GM18519 (cell line): ENCODE measurements around the gene EIF3B.
"Not testable (repeated sequence)": the region's sequence is repeated elsewhere in the genome, so short reads cannot be mapped to it uniquely, and the experiment has no call there.

Experiments used
- ATAC-seq: cut with Tn5 transposase; IDR thresholded peaks from one replicate; pipeline ENCODE4 v1.9.1; 2021; ENCODE audit warnings: mild to moderate bottlenecking, moderate library complexity; ENCODE audit not compliant: unreplicated experiment, low FRiP score

EIF3B gene

DNA sequence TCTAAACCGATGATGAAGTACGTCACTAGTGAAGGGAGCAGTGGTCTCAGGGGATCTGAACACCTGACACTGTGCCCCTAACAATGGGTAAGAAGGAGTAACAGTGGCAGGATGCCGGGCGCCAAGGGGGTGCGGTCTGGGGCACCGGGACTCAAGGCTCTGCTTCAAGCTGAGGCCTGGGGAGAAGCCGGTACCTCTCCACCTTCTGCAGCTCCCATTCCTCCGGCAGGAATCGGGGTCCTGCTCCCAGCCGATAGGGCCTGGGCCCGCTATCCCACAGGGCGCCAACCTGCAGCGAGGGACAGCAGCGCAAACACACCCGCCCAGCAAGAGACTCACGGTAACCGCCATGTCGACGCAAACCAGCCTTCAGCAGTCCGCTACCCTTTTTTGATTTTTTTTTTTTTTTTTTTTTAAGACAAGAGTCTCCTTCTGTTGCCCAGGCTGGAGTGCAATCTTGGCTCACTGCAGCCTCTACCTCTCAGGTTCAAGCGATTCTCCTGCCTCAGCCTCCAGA lies 40.0 kb downstream of the EIF3B start:
- ATAC-seq = no peak

DNA sequence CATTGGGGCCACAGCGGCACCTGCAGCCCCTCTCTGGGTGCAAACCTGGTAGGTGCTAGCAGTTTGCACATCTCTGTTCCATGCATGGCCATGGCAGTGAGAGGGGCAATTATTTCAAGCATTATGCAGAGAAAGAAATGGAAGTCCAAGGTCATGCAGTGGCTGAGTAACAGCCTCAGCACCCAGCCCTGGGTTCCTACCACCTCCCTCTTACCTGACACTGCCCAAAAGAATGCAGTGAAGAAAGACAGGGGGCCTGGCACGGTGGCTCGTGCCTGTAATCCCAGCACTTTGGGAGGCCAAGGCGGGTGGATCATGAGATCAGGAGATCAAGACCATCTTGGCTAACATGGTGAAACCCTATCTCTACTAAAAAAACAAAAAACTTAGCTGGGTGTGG lies 43.9 kb downstream of the EIF3B start:
- ATAC-seq = no peak

DNA sequence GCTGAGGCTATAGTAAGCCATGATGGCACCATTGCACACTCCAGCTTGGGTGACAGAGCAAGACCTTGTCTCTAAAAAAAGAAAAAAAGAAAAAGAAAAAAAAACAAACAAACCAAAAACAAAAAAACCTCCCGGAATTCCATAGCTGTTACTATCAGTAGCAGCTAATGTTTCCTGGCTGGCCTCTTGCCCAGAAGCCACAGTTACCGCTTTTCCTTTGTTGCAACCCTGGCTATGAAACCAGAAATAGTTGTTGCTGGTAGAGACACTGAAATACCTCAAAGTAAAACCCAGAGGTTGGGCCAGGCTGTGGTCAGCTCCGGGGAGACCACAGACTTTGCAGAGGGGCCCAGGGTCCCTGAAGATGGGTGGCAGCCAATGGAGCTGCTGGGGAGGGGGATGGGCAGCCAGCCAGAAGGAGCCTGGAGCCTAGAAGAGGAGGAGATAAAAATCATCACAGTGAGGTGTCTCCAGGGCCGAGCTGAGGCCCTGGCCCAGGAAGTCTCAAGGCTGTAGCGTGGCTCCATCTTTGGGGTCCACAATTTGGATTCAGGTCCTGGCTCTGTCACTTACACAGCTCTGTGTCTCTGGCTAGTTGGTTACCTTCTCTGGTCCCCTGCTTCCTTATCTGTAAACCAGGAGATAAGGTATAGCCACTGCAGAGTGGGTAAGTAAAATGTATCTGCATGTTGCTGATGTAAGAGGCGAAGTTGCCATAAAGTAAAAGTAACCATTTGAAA lies 45.4 kb downstream of the EIF3B start:
- ATAC-seq = no peak

DNA sequence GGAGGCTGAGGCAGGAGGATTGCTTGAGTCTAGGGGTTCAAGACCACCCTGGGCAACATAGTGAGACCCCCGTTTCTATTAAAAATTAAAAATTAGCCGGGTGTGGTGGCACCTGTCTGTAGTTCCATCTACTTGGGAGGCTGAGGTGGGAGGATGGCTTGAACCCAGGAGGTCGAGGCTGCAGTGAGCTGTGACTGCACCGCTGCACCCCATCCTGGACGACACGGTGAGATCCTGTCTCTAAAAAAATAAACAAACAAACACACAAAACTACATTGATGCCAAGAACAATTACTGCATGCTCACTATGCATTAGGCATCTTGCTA lies 48.0 kb downstream of the EIF3B start:
- ATAC-seq = no peak

DNA sequence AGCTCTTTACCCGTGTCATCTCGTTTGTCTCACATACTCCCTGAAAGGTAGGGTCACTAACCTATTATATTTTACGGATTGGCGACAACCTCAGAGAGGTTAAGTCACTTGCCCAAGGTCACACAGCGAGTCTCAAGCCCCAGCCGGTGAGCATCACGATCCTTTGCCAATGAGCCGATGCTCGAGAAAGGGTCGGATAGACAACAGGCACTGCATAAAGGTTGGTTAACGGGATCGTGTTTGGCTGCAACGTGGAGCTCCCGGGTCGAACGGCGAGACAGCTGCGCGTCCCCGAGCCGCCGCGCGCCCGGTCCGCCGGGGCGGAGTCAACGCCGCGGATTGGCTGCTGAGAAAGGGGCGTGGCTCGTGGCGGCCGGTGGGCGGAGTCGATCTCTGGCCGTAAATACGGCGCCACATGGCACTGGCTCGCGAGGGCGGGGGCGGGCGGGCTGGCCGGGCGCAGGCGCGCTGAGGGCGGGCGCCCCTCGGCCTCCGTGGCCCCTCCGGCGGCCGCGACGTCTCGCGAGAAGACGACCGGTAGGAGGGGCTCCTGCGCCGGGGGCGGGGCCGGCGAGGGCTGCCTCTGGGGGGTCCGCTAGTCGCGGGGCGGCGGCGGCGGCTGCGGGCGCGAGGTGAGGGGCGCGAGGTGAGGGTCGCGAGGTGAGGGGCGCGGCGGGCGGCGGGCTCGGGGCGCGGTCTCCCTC lies 48.5 kb downstream of the EIF3B start, which contains the start of gene CHST12:
Gene CHST12 (plus strand): TSS at position 598 of the 704 bp plus-strand sequence. CDS start 29,029 bp downstream, outside the sequence.
- no peak for ATAC-seq

DNA sequence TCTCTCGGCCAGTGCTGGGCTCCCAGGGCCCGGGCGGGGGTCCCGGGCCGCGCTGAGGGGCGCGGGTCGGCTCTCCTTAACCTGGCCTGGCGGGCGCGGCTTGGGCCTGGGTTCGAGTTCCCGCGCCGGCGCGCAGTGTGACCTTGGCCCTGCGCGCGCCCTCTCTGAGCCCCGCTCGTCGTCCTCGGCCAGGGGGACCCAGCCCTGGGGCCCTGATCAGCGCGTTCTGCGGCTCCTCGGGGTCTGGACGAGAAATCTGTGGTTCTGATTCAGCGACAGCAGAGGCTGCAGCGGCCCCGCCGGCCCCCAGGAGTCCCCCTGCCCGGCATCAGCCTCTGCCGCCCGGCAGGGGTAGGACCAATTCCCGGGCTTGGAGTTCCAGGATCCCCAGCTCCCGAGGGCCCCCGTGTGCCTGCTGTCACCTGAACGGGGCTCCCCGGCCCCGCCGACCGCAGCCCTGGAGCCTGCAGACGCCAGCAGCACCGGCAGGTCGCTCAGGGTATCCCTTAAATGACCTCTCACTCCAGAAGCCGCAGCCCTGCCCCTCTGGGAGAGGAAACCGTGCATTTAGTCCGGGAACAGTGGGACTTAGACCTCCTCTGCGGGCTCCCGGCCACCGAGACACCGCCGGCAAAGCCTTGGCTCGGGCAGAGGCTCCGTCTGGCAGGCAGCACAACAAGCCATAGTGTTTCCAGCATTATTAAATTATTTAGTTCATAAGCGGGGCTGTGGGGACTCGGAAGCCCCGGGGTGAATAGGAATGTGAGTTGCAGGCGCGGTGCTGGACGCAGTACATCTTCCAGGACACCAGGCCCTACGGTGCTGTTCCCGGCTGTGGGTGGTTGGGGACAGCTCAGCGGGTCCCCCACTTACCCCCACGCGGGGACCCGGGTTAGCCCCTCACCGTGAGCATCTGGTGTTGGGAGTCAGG lies 49.4 kb downstream of the EIF3B start:
- ATAC-seq = no peak

DNA sequence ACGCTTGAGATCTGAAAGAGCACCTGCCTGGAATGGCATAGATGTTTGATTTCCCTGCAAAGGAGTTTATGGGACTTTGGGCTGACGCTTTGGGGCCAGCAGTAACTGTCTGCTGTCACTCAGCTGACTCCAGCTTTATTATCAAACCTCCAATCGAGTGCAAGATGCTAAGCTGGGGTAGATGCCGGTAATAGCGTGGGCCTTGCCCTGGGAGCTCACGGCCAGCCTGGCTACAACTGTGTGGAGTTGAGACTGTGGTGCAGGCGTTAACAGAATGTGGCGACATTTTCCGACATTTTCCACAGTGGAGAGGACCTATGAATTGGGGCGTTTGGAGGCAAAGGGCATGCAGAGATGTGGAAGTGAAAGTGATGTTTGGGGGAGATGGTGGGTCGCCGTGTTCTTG lies 50.1 kb downstream of the EIF3B start:
- ATAC-seq = no peak

DNA sequence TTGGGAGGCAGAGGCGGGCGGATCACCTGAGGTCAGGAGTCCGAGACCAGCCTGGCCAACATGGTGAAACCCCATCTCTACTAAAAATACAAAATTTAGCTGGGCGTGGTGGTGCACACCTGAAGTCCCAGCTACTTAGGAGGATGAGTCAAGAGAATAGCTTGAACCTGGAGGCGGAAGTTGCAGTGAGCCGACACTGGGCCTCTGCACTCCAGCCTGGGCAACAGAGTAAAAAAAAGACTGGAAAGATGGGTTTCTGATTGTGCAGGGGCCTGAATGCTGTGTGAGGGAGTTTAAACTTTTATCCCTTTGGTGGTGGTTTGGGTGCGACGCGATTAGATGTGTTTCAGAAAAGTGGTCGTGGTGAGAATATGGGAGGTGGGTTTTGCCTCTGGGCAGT lies 50.6 kb downstream of the EIF3B start:
- ATAC-seq = no peak

DNA sequence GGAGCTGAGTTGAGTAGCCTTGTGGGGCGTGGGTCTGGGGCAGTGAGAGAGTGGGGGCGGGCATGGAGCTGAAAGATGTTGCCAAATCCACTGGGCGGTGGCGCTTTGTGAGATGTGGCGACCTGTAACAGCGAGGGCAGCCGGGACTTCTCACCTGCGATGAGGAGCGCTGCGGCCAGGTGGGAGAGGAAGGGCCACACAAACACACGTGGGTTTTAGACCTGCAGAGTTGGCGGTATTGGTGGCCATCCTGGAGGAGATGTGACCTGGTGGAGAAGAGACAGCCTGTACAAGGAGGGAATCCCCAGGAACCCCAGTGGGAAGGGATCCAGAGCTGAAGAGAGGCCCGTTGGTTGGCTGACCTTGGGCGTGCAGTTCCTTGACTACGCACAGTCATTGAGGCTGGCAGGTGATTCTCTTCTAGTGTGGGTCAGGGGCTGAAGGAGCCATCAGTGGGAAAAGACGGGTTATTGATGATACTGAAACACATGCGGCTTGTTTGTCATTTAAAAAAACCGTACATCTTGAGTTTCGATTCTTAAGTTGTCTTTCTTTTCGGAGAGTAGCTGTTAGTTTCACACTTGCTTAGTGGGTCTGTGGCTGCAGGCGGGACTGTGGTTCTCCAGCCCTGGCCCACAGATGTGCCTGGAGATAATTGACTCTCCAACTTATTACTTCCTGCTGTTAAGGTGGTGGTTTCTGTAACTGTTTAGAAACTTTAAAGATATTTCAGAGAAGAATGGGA lies 51.1 kb downstream of the EIF3B start:
- peak; percentile 31 for ATAC-seq

DNA sequence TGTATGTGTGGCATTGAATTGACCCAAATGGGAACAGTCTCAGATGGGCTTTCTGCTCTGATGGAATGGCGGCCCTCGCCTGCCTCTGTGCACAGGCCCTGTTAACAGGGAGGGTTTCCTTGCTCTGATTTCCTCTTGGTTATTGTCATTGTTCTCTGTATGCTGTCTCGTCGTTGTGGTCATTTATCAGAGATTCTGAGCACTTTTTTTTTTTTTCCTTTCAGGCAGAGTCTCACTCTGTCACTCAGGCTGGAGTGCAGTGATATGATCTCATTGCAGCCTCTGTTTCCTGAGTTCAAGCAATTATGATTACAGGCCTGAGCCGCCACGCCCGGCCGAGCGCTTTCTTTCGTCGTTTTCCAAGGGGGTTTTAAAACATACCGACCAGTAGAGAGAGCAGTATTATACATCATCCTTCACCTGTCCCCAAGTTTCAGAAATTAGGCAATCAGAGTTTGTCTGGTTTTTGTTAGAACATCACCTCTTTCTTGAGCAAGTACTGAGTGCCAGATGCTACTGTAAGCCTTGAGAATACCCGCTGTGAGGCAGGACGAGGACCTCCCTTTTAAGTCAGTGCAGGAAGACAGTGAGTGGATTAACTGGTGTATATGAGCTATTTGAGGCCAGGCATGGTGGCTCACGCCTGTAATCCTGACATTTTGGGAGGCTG lies 55.3 kb downstream of the EIF3B start:
- ATAC-seq = no peak

DNA sequence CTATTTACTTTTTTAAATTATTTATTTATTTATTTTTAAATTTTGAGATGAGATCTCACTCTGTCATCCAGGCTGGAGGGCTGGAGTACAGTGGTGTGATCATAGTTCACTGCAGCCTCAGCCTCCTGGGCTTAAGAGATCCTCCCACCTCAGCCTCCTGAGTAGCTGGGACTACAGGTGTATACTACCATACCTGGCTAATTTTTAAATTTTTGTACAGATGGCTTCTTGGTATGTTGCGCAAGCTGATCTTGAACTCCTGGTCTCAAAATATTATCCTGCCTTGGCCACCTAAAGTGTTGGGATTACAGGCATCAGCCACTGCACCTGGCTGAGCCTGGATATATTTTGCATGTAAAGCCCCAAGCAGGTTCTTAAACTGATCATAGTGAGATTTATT lies 56.4 kb downstream of the EIF3B start:
- ATAC-seq = no peak

DNA sequence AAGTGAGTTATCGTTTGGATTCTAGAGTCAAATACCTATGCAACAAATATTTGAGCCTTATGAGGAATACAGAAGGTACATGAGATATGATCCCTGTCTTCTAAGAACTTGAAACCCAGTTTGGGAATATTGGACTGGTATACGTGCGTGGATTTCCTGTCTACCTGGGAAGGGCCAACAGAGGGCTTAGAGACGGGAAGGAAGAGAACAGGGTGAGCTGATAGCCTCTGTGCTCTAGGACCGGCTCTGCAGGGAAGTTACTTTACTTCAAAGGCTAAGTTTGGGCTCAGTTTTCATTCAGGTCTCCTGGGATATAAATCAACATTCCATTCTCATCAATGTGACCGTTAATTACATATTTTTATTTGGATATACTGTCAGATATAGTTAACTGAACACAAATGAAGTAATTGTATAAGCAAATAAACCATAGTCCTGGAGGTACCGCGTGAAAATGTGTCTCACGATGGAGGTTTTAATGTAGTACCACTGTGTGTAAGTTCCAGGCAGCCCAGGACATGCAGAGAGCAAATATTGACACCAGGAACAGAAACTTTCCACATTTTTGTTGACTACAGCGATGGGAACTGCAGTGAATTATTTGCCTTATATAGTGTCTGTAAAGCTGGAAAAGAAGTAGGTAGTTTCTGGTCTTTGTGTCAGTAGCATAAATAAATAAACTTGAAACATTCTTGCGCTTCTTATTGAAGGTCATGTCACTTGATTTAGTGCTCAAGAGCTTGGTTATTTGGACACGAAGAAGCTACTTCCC lies 57.4 kb downstream of the EIF3B start:
- no peak for ATAC-seq

DNA sequence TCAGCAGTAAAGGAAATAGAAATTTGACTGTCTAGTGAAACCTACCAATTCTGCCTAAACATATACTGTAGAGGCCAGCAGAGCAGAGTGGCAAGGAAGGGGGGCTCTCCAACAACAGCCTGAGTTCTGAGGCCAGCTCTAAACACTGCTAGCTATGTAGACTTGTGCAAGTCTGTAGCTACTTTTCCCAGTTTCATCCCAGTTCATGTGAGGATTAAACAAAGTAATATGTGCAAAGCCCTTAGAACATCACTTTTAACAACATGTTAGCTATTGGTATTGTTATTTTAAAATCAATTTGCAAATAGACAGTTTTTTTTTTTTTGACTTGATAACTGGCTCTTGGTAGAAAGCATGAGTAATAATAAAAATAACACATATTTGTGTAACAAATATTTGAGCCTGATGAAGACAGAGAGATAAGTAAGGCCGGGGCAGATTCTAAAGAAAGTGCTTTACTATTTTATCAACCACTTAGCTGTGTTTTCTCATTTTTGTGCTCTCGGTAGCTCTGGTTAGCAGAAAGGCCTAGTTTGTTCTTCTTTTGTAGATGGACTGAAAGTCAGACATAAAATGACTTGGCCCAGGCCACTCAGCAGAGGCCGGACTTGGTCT lies 58.1 kb downstream of the EIF3B start:
- no peak for ATAC-seq

DNA sequence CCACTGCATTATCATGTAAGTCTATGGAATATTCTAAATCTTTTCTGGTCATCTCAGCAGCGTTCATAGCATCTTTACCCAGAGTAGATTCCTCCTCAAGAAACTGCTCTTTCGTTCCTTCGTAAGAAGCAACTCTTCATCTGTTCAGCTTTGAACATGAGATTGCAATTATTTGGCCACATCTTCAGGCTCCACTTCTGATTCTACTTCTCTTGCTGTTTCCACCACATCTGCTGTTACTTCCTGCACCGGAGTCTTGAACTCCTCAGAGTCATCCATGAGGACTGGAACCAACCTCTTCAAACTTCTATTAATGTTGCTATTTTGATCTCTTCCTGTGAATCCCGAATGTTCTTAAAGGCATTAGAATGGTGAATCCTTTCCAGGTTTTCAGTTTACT lies 61.4 kb downstream of the EIF3B start:
- no peak for ATAC-seq

DNA sequence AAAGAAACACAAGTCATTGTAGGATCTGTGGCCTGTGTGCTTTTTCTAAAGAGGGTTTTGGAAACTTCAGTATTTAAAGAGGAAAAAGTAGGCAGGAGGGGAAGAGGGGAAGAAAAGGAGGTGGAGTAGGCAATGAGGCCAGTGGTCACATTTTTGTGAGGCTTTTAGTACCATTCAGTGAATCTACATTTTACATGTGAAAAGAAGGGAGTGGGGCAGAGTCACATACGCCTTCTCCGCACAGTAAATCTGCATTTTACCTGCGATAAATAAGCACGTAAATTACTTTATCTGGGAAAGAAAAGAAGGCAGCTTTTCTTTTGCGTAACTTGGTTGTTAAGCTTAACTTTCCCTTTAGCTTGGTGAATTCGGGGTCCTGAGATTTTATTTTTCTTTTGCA lies 62.0 kb downstream of the EIF3B start:
- no peak for ATAC-seq

DNA sequence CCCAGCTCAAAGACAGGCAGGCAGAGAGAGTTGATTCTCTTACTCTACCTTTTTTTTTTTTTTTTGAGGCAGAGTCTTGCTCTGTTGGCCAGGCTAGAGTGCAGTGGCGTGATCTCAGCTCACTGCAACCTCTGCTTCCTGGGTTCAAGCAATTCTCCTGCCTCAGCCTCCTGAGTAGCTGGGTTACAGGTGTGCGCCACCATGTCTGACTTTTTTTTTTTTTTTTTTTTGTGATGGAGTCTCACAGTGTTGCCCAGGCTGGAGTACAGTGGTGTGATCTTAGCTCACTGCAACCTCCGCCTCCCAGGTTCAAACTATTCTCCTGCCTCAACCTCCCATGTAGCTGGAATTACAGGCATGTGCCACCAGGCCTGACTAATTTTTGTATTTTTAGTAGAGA lies 62.6 kb downstream of the EIF3B start:
- ATAC-seq = not testable (repeated sequence)

DNA sequence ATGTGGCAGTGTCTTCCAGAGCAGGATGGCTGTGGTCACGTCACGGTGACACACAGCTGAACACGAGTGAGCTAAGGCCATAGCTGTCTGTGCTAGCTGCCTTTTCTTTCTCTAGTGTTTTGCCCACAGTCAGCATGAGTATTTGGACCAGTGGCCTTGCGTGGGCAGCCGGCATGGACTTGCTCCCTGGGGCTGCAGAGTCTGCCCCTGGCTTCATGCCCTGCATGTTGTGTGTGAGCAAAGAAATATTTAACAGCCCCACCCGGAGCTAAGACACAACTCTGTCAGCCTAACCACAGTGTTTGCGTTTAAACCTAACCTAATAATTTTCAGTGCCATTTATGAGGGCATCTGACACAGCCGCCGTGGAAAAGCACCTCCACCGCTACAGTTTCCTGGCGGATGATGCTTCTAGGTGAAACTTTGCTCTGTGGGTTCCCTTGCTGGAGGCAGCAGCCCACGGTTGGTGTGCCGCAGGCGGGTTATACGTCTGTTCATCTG lies 63.4 kb downstream of the EIF3B start:
- ATAC-seq = no peak

DNA sequence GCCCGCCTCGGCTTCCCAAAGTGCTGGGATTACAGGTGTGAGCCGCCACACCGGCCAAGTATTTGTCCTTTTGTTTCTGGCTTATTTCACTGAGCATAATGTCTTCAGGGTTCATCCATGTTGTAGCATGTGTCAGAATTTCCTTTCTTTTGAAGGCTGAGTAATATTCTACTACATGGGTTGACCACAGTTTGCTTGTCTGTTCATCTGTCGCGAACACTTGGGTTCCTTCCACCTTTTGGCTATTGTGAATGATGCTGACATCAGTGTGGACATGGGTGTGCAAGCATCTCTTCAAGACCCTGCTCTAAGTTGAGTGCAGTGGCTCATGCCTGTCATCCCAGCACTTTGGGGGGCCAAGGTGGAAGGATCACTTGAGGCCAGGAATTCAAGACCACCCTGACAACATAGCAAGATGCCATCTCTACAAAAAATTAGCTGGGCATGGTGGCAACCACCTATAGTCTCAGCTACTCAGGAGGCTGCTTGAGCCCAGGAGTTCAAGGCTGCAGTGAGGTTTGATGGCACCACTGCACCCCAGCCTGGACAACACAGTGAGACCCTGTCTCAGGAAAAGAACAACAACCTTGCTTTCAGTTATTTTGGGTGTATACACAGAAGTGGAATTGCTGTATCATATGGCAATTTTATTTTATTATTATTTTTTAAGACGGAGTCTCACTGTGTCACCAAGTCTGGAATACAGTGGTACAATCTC lies 65.7 kb downstream of the EIF3B start:
- no peak for ATAC-seq
